ENCODE data around the gene FBXO38. TPM values are rescaled to one million over a fixed set of nuclear protein-coding genes. Genes with fewer than 3 reads are reported as not detected.
A peak's percentile ranks its signal among the peaks of the same experiment; 100 is the strongest.

Gene FBXO38, protein sequence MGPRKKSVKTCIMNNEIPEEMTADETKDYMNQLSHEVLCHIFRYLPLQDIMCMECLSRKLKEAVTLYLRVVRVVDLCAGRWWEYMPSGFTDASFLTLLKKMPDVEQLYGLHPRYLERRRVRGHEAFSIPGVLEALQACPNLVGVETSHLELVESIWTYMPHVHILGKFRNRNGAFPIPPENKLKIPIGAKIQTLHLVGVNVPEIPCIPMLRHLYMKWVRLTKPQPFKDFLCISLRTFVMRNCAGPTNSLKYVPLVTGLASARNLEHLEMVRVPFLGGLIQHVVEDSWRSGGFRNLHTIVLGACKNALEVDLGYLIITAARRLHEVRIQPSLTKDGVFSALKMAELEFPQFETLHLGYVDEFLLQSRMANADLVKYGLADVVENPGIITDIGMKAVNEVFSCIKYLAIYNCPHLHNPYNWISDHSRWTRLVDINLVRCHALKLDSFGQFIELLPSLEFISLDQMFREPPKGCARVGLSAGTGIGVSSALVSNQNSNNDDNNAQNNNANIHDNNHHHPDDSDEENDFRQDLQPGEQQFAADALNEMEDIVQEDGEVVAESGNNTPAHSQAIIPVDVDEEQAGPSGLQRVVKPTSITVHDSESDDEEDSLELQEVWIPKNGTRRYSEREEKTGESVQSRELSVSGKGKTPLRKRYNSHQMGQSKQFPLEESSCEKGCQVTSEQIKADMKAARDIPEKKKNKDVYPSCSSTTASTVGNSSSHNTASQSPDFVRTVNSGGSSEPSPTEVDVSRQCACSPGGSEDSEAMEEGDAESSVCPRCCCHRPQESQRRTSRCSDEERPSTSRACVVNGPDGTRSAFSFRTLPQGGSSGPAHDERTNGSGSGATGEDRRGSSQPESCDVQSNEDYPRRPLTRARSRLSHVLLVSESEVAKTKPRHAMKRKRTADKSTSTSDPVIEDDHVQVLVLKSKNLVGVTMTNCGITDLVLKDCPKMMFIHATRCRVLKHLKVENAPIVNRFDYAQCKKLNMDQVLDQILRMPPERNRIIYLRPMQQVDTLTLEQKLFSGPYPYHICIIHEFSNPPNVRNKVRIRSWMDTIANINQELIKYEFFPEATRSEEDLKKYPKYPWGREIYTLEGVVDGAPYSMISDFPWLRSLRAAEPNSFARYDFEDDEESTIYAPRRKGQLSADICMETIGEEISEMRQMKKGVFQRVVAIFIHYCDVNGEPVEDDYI
- total RNA-seq: 100 to 1,000 TPM in 2 of 6 donors, 10 to 100 TPM in 4; 33.0 to 103 (median 61.6) TPM

DNA sequence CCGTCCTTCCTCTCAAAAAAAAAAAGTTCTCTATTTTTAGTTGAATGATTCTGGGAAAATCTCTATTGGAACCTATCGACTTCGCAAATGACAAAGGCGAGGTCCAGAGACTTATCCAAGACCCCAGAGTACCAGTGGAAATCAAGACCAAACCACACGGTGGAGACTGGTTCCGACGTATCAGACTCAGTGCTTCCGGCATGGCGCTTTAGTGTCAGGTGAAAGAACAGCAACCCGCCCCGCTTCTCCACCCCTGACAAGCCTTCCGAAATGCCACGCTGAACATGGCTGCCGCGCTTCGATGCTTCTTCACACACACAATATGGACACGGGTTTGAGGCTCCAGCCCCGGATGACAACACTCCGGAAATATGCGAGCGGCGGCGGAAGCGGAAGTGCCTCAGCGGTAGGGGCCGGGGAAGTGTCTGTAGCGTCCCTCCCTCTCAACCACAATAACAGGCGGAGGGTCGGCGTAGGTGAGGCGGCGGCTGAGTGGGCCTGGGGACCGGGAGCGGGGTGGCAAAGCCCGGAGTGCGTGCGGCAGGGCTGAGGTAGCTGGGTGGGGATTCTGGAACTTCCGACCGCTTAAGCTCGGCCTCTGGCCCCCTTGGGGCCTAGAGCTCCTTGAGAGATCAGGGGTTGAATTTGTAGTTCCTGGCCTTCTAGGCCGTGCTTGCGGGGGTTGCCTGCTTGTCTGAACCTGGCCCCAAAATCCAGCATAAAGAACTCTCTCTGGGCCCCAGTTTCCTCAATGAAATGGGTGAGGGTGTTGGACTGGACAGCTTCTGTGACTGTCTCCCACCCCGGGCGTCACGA lies at the start of gene FBXO38:
FBXO38 (plus strand) TSS at position 395 of the 816 bp plus-strand sequence. CDS start 10,819 bp downstream, outside the sequence.
- WGBS, 2 donors: 0% methylated on average over 10 to 41 of the region's 45 CpGs
- Histone ChIP-seq H3K36me3 (no peaks in the 10 kb centered on the region), H3K9me3 (no peaks in the 10 kb centered on the region), H3K27ac (peak within 1 kb of the TSS; percentile 95 to 96 (median 96)), H3K4me3 (peak within 1 kb of the TSS; percentile 51 to 87 (median 75)), H3K27me3 (no peaks in the 10 kb centered on the region), H3K4me1 (peaks cover 25 to 52% (median 33%) of the 10 kb centered on the region in 4 donors)
- DNase-seq: peak; percentile 96 to 98
- peak; percentile 99 for ATAC-seq (ENCODE audit: low FRiP score in 2 of 2)
- TF ChIP-seq, protein P1, sequence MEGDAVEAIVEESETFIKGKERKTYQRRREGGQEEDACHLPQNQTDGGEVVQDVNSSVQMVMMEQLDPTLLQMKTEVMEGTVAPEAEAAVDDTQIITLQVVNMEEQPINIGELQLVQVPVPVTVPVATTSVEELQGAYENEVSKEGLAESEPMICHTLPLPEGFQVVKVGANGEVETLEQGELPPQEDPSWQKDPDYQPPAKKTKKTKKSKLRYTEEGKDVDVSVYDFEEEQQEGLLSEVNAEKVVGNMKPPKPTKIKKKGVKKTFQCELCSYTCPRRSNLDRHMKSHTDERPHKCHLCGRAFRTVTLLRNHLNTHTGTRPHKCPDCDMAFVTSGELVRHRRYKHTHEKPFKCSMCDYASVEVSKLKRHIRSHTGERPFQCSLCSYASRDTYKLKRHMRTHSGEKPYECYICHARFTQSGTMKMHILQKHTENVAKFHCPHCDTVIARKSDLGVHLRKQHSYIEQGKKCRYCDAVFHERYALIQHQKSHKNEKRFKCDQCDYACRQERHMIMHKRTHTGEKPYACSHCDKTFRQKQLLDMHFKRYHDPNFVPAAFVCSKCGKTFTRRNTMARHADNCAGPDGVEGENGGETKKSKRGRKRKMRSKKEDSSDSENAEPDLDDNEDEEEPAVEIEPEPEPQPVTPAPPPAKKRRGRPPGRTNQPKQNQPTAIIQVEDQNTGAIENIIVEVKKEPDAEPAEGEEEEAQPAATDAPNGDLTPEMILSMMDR (IDR thresholded peaks at IDR 0.05): peak in 2 of 6 experiments; percentile 23 to 30
- peak in 1 of 4 donors; percentile 79 for TF ChIP-seq EP300 (IDR thresholded peaks at IDR 0.05)
- TF ChIP-seq POLR2AphosphoS5 (IDR thresholded peaks at IDR 0.05): peak; percentile 98 to 99
- TF ChIP-seq POLR2A (IDR thresholded peaks at IDR 0.05): peak; percentile 50 to 93 (median 86)

GRCh38 chr5:148335259-148335658 lies 48.5 kb upstream of the FBXO38 start, which contains the start of gene SPINK9:
Gene SPINK9, plus strand, starts transcription at chr5:148335559. Its CDS starts 55 bp downstream, at chr5:148335614.
- H3K27ac ChIP-seq: no peak within 1 kb of the TSS
- no peaks in the 10 kb centered on the region for H3K9me3 ChIP-seq
- DNase-seq: no peak
- H3K4me3 ChIP-seq: no peak within 1 kb of the TSS
- no peaks in the 10 kb centered on the region for H3K27me3 ChIP-seq
- H3K36me3 ChIP-seq: no peaks in the 10 kb centered on the region
- ATAC-seq (ENCODE audit: low FRiP score in 2 of 2): no peak
- H3K4me1 ChIP-seq: no peaks in the 10 kb centered on the region
- no peak for TF ChIP-seq POLR2AphosphoS5 (IDR thresholded peaks at IDR 0.05)
- TF ChIP-seq POLR2A (IDR thresholded peaks at IDR 0.05): no peak
- TF ChIP-seq, protein P1 (IDR thresholded peaks at IDR 0.05): no peak
- TF ChIP-seq EP300 (IDR thresholded peaks at IDR 0.05): no peak
- 89 to 93% methylated on average over 3 of the region's 3 CpGs for WGBS, 2 donors

GRCh38 chr5:148336704-148337435 lies 46.9 kb upstream of the FBXO38 start:
- TF ChIP-seq POLR2AphosphoS5 (IDR thresholded peaks at IDR 0.05) (no peak), EP300 (IDR thresholded peaks at IDR 0.05) (no peak), POLR2A (IDR thresholded peaks at IDR 0.05) (no peak)
- TF ChIP-seq, protein P1 (IDR thresholded peaks at IDR 0.05): no peak
- H3K4me3 ChIP-seq: no peak overlapping the region
- 79 to 94% methylated on average over 3 of the region's 3 CpGs for whole genome bisulfite sequencing, 2 donors
- H3K4me1 ChIP-seq: no peaks in the 10 kb centered on the region
- no peaks in the 10 kb centered on the region for H3K9me3 ChIP-seq
- DNase-seq (no peak), ATAC-seq (ENCODE audit: low FRiP score in 2 of 2) (no peak)
- H3K27ac ChIP-seq: no peak overlapping the region
- no peaks in the 10 kb centered on the region for H3K36me3 ChIP-seq
- no peaks in the 10 kb centered on the region for H3K27me3 ChIP-seq
